Measurements from ENCODE around the gene PDCD1LG2. TPM values are rescaled to one million over a fixed set of nuclear protein-coding genes. Genes with fewer than 3 reads are reported as not detected.

PDCD1LG2 gene
- polyA plus RNA-seq, 1 of the 3 experiments (the other 2 are of a cell fraction): 11.1 TPM

GRCh38 chr9:5561828-5562488 is 51.6 kb downstream of the PDCD1LG2 start (continued):
- TF ChIP-seq, protein P1, sequence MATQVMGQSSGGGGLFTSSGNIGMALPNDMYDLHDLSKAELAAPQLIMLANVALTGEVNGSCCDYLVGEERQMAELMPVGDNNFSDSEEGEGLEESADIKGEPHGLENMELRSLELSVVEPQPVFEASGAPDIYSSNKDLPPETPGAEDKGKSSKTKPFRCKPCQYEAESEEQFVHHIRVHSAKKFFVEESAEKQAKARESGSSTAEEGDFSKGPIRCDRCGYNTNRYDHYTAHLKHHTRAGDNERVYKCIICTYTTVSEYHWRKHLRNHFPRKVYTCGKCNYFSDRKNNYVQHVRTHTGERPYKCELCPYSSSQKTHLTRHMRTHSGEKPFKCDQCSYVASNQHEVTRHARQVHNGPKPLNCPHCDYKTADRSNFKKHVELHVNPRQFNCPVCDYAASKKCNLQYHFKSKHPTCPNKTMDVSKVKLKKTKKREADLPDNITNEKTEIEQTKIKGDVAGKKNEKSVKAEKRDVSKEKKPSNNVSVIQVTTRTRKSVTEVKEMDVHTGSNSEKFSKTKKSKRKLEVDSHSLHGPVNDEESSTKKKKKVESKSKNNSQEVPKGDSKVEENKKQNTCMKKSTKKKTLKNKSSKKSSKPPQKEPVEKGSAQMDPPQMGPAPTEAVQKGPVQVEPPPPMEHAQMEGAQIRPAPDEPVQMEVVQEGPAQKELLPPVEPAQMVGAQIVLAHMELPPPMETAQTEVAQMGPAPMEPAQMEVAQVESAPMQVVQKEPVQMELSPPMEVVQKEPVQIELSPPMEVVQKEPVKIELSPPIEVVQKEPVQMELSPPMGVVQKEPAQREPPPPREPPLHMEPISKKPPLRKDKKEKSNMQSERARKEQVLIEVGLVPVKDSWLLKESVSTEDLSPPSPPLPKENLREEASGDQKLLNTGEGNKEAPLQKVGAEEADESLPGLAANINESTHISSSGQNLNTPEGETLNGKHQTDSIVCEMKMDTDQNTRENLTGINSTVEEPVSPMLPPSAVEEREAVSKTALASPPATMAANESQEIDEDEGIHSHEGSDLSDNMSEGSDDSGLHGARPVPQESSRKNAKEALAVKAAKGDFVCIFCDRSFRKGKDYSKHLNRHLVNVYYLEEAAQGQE (IDR thresholded peaks at IDR 0.05; ENCODE audit: low read depth, low read length): no peak
- TF ChIP-seq EZH2phosphoT487 (IDR thresholded peaks at IDR 0.05; ENCODE audit: borderline replicate concordance, low read depth): no peak
- no peak for TF ChIP-seq POLR2AphosphoS5 (IDR thresholded peaks at IDR 0.05; ENCODE audit: low read depth, low read length)
- no peak for TF ChIP-seq FOSL2 (IDR thresholded peaks at IDR 0.05; ENCODE audit: borderline replicate concordance, low read depth)
- TF ChIP-seq FOXJ3 (CRISPR knock-in tag; IDR thresholded peaks at IDR 0.05): no peak
- TF ChIP-seq MAX (IDR thresholded peaks at IDR 0.05; ENCODE audit: low read depth): no peak

DNA sequence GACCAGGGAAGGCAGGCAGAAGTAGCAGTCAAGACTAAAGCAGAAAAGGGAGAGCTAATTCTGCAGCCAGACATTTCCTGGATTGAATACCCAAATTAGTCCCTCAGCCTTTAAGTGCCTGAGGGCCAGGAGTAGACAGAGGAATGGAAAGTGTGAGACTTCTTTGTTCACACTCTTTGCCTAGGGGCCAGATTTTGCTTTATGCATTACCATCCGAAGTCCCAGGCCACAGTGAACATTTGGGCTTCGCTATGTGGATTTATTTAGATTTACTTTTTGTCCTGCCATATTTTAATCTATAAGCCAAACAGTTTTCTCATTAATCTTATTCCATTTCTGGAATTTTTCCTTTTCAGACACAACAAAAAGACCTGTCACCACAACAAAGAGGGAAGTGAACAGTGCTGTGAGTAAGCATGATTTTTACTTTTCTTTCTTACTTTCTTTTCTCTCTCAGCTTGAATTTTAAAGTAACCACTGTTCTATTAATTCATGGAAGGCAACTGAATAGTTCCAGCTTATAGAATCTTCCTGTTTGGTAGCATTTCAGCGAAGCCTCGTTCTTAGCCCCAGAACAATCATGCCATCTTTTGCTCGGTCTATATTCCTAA is 52.6 kb downstream of the PDCD1LG2 start:
- no peaks in the 10 kb centered on the region for H3K9me2 ChIP-seq
- H3K4me1 ChIP-seq (ENCODE audit: control insufficient read depth in 1 of 2, insufficient read depth in 2 of 2, low read depth in 1 of 2, low read length in 1 of 2): 0 out of 4 replicates have a peak, but pooled peaks cover 0 to 8% of the 10 kb centered on the region in 2 experiments
- peaks cover 5 to 27% of the 10 kb centered on the region in 2 experiments for H3K36me3 ChIP-seq (replicated peaks in 1 of 2; ENCODE audit: control insufficient read depth in 1 of 2, insufficient read depth in 2 of 2, low read length in 1 of 2)
- H3F3A ChIP-seq (replicated peaks; ENCODE audit: insufficient read depth): peaks cover 7% of the 10 kb centered on the region
- 84% methylated on average over 5 of the region's 5 CpGs for WGBS (ENCODE audit: low lambda C conversion rate)
- no peak overlapping the region for H3K4me2 ChIP-seq
- no peak for DNase-seq
- H3K79me2 ChIP-seq (ENCODE audit: insufficient read depth): no peaks in the 10 kb centered on the region
- TF ChIP-seq YY1 (IDR thresholded peaks at IDR 0.05; ENCODE audit: low read depth) (no peak), MEF2A (IDR thresholded peaks at IDR 0.05; ENCODE audit: borderline replicate concordance, low read depth) (no peak), FOSL2 (IDR thresholded peaks at IDR 0.05; ENCODE audit: borderline replicate concordance, low read depth) (no peak), FOXM1 (IDR thresholded peaks at IDR 0.05; ENCODE audit: low read depth) (no peak), POLR2AphosphoS5 (IDR thresholded peaks at IDR 0.05; ENCODE audit: low read depth, low read length) (no peak), TEAD4 (IDR thresholded peaks at IDR 0.05; ENCODE audit: borderline replicate concordance, insufficient read depth) (no peak), TAF1 (IDR thresholded peaks at IDR 0.05; ENCODE audit: borderline replicate concordance, low read depth, low read length) (no peak), JUND (IDR thresholded peaks at IDR 0.05) (no peak), GATA2 (CRISPR knock-in tag; IDR thresholded peaks at IDR 0.05) (no peak), EZH2phosphoT487 (IDR thresholded peaks at IDR 0.05; ENCODE audit: borderline replicate concordance, low read depth) (no peak), RXRA (IDR thresholded peaks at IDR 0.05; ENCODE audit: borderline replicate concordance, low read depth) (no peak)
- H3K27ac ChIP-seq (ENCODE audit: low read depth in 2 of 2, low read length in 1 of 2): peak overlapping the region in 1 of 2 experiments; percentile 58; a peak in 2 of 4 replicates
- H3K4me3 ChIP-seq (ENCODE audit: low read depth in 2 of 2, low read length in 1 of 2): no peak overlapping the region
- H4K20me1 ChIP-seq (ENCODE audit: insufficient read depth): no peaks in the 10 kb centered on the region
- H3K27me3 ChIP-seq (ENCODE audit: insufficient read depth): no peaks in the 10 kb centered on the region
- CTCF ChIA-PET: interaction anchor here (1.0 to 1.4 kb wide), 2 partner anchors 37 to 377 kb away, joined by 4 read pairs; no protein-coding TSS in a partner anchor
- POLR2A ChIA-PET: no interaction called here
- no peak overlapping the region for H2AFZ ChIP-seq (ENCODE audit: low read depth)
- H3K9me3 ChIP-seq: no peaks in the 10 kb centered on the region
- H3K9ac ChIP-seq: no peak overlapping the region

Measured in SK-N-SH (cell line).